ENCODE data around the gene CCL2.

Gene CCL2

DNA sequence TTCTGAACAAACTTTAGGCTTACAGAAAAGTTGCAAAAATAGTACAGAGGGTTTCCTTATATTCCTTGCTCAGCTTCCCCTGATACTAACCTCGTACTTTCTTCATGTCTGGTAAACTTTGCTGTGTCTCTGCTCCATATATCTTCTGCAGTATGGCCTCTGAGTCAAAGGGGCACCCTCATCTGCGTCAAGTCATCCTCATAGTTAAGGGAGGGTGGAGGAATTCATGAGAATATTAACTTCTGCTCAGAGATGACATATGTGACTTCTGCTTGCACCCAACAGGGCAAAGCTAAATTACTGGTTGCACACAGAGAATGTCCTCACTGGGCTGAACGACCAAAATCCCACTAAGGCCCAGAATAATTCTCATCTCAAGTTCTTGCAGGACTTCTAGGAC lies 10.6 kb downstream of the CCL2 start:
- no peak for DNase-seq (ENCODE audit: low read depth)

DNA sequence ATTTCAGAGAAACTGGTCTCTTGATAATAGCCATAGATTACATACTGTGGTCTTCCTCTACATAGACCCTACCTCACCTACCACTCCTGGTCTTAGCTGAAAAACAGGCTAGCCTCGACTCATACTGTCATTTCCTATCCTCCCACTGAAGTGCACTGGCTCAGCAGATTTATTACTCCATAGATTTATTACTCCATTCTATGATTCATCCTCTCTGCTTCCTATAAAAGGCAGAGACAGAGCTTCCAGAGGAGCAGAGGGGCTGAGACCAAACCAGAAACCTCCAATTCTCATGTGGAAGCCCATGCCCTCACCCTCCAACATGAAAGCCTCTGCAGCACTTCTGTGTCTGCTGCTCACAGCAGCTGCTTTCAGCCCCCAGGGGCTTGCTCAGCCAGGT lies 14.9 kb downstream of the CCL2 start, which contains the start of gene CCL7:
TSS of gene CCL7 (plus strand) at position 253 of the 400 bp plus-strand sequence. CDS start at position 323, 70 bp downstream.
- no peak for DNase-seq (ENCODE audit: low read depth)

DNA sequence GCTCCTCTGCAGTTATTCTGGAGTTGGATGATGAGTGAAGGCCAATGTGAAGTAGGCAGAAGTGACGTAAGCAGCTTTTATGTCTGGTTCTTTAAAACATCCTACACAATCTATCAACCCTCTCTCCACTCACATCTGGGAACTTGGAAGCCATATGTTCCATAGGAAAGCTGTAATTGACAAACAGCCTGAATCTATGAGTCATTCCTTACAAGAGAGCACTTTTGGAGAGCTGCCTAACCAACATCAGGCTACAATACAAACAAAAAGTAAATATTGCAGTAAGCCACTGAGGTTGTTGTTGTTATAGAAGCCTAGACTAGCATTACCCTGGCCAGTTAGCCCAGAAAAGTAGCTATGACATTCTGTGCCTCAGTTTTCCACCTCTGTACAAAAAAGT lies 20.8 kb downstream of the CCL2 start:
- no peak for DNase-seq (ENCODE audit: low read depth)

DNA sequence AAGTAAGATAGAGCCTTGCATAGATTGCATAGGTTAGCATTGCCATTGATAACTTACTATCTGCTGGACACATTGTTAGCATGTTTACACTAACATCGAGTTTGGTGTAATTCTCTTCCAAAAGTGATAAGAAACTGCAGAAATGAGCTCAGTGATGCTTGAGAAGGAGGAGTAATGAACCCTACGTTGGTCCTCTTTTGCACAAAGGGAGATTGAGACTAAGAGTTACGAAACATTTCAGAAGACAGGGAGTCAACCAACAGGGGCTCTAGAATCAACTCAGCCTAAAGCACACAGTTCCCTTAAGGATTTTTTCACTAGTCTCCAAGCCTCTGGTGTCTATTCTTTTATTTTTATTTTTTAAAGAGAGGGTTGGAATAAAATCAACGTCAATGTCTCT lies 21.7 kb downstream of the CCL2 start:
- DNase-seq (ENCODE audit: low read depth): no peak

DNA sequence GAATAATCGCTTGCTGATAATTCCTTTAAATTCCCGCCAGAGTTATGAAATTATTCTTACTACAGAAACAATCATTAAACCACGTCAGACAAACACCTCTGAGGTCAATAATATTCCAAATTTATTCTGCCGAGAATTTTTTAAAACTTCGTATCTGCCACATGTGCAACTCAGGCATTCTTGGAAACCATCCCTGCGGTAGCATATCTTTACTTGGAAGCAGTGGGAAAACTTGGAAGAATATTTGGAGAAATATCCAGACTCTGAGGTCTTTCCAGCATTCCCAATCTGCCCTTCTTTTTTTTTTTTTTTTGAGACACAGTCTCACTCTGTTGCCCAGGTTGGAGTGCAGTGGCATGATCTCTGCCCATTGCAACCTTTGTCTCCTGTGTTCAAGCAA lies 28.5 kb downstream of the CCL2 start:
- no peak for DNase-seq (ENCODE audit: low read depth)

DNA sequence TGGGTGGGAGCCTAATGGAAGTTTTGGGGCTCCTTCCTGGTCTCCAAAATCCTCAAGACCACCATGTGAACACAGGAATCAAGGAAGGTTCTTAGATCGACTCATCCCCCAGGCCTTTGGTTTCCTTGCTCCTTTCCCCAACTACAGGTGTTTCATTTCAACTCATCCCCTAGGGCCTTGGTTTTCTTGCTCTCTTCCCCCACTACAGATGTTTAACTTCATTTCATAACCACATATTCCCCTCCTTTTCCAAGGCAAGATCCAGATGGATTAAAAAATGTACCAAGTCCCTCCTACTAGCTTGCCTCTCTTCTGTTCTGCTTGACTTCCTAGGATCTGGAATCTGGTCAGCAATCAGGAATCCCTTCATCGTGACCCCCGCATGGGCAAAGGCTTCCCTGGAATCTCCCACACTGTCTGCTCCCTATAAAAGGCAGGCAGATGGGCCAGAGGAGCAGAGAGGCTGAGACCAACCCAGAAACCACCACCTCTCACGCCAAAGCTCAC lies 30.3 kb downstream of the CCL2 start, which contains the start of gene CCL11:
TSS of gene CCL11 (plus strand) at position 457 of the 507 bp plus-strand sequence. CDS start 67 bp downstream, outside the sequence.
- DNase-seq (ENCODE audit: low read depth): no peak

DNA sequence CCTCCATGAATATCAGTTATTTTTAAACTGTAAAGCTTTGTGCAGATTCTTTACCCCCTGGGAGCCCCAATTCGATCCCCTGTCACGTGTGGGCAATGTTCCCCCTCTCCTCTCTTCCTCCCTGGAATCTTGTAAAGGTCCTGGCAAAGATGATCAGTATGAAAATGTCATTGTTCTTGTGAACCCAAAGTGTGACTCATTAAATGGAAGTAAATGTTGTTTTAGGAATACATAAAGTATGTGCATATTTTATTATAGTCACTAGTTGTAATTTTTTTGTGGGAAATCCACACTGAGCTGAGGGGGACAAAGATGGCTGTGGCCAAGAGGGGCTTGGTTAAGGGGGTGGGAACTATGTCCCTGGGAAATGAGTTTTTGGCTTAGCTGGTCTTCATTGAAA lies 32.8 kb downstream of the CCL2 start:
- no peak for DNase-seq (ENCODE audit: low read depth)

DNA sequence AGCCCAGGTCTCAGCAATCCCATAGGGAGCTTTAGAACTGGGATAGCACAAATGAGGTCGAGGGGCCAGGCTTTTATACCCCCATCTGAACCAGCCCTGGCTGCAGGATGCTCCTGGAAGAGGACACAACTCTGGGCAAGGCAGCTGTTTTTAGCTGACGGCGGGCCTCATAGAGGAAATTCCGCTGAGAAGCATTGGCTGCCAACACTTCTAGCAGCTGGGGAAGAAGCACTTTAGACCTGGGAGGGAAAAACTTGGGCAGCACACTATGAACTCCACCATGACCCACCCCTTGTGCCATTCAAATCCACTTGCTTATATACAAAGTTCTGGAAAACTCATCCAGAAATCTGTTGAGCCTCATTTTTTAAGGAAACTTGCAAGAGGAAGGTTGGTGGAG lies 35.5 kb downstream of the CCL2 start:
- no peak for DNase-seq (ENCODE audit: low read depth)

DNA sequence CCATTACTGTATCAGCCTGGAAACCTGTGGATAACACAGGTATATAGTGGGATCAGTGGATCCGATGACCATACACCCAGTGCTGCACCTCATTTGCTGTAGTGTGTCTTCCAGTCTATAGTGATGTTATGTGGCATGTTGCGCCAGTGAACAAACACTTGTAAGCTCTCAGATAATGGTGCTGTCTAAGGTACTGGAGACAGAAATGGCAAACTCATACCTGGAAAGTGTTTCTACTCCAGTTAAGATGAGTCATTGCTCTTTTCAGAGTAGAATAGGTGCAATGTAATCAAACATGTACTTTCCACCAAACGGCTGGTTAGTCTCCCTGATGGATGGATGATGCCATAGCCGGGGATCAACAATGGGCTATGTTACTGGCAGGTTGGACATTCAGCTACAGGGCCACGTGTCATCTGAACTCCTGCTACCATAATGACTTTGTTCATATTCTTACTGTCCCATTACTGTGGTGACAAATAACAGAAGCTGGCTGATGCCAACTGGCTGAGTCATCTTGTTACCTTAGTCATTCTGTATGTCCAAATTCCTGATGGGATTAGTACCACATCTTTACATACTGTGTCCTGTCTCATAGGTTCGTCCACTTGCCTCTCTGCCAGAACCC lies 36.8 kb downstream of the CCL2 start:
- DNase-seq (ENCODE audit: low read depth): no peak

DNA sequence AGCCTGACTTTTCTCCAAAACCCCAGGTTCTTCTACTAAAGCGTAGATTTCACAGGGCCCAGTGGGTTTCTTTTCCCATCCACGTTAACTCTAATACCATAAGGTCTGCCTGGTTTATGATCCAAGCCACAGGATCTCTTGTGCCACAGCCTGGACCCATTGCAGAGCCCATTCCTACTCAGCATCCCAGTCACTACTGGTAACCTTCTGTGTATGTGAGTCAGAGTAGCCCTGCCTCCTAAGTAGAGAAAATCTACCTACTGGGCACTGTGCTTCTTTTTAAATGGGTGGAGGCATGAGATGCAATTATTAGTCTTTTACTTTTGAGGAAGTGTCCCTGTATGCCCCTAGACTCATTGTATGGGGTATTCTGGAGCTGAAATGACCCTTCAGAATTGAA lies 43.9 kb downstream of the CCL2 start:
- no peak for DNase-seq (ENCODE audit: low read depth)

DNA sequence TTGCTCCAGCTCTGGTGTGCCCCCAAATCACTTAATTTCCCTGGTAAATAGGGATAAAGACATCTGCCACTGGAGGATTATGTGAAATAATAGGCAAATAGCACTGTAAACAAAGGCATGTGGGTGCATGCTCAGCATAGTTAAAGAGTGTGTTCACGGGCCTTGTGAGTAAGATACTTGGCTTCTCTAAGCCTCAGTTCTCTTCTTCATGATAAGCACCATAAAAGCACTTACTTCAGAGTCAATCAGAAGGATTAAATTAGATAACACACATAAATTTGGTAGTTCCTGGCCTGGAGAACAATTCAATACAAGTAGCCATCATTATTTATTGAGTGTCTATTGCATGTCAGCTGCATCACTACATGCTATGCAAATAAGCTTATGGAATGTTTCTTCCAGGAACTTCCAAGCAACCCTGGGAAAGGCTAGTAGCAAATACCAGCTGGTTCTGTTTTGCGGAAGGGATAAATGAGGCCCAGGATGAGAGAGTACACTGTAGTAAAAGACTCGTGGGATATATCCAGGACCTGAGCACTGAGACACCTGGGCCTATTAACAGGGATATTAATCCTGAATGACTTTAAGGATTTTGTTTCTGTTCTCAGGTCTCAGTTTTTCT lies 45.0 kb downstream of the CCL2 start:
- DNase-seq (ENCODE audit: low read depth): no peak

DNA sequence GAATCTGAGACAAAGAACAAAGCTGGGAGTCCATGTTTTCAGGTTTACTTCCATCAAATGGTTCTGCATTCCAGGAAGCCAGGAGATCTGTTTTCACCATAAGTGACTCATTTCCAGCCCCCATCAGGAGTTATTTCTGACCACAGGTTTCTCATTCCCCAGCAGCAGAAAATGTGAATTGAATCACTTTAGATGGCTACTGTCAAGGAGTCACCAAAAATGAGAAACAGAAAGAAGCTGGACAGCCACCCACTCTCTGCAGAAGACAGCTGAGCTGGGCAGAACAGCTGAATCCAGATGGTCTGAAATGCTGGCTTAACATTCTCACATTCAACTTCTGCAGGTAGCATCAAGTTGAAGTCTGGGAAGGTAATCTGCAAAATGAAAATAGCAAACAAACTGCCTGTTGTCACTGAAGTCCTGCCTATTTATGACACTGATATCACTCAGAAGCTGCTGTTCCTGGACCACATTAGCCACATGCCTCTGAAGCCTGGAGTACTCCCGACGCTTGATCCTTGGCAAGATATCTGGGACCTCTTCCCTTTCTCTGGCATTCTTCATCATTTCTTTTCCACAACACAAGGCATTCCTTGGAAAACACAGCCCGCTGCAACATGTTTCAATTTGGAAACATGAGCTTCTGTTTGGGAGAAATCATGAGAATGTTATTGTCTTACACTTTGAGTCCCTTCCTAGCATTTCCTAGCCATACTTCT lies 45.7 kb downstream of the CCL2 start:
- no peak for DNase-seq (ENCODE audit: low read depth)

DNA sequence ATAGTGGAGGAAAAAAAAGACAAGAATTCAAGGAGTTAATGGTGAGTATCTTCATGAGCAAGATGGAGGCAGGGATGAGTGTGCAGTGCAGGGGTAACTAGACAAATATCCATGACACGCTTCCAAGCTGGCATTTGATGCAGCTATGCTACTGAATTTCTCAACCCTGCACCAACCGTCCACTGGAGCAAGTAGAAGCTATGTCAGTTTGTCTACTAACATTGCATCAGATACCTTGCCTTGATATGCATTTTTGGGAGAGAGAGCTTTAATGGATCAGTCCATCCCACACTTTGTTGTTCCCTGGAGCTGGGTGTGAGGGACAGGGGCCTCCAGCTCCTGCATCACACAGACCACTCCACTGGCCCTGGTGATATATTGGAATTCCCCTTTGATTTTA lies 46.9 kb downstream of the CCL2 start:
- no peak for DNase-seq (ENCODE audit: low read depth)

DNA sequence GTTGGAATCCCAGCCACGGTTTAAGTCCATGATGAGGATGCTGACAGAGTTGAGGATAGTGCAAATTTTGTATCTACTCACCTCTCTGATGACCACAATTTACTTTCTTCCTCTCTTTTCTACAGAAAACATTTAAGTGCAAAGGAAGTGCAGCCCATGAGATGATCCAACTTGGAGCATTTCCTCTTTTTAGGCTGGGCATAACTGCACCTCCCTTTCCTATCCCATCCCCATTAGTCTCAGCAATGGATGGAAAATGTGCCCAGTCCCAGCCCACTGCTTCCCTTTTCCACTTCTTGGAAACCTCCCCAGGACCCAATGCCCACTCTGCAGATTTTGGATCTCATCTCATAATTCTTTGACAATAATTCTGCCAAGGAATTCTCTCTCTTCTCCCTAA lies 47.6 kb downstream of the CCL2 start:
- no peak for DNase-seq (ENCODE audit: low read depth)

DNA sequence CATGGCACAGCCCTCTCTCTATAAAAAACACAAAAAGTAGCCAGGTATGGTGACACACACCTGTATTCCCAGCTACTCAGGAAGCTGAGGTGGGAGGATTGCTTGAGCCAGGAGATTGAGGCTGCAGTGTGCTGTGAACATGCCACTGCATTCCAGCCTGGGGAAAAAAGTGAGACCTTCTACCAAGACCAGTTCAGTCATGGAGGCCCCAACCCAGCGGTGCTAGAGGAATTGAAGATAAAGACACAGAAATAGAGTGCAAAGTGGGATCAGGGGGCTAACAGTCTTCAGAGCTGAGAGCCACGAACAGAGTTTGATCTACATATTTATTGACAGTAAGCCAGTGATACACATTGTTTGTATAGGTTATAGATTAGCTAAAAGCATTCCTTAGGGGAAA lies 48.5 kb downstream of the CCL2 start:
- no peak for DNase-seq (ENCODE audit: low read depth)

DNA sequence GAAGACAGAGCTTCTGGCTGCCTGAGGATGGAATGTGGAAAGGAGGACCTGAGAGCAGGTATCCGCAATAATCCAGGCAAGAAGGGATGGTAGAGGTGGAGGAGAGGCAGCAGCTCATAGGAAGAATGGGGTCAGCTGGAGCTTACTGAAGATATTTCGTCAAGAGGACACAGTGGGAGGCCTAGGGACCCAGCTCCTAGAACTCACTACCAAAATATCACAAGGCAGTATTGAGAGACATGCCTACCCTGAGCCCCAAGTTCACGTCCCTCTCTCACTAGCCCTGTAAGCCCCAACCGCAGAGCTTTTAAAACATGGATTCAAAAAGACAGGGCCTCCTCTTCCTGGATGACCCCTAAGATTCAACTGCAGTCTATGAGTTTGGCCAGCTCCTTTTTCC lies 50.0 kb downstream of the CCL2 start:
- no peak for DNase-seq (ENCODE audit: low read depth)

DNA sequence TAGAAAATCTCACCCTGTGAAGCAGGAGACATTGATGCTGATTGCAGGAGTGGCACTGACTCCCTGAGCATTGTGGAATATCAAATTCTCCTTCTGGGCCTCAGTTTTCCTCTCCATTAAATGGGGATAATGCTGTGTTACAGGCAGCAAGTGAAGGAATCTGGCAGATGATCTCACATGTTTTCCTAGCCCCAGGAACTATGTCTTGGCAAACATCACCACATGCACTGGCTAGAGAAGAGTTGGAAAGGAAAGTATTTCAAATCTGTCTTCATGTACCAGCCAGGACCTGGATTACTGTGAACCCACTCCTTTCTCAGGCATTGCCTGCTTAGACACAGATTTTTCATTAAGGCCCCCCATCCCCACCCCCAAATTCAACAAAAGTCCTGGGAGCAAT lies 50.5 kb downstream of the CCL2 start:
- DNase-seq (ENCODE audit: low read depth): no peak

DNA sequence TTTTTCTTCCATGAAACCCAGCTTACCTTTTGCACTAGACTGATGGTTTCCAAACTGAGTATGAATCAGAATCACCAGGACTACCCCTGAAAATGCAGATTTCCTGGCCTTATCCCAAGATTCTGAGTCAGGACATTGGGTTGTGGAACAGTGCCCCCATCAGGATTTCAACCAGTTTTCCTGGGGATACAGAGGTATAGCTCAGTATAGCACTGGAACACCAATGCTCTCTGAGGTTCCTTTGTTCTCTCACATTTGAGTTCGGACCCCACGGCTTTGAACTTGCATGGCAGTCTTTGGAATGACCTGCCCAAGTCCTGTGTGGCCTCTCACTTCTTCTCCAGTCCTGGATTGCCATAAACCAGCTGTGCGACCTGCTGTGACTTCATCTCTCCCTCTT lies 51.4 kb downstream of the CCL2 start:
- no peak for DNase-seq (ENCODE audit: low read depth)
